Thoracic aorta (tissue), 2 donors: ENCODE data around the gene KRT16. TPM values are rescaled to one million over a fixed set of nuclear protein-coding genes. Genes with fewer than 3 reads are reported as not detected.
A peak's percentile ranks its signal among the peaks of the same experiment; 100 is the strongest.
"Not testable (repeated sequence)": the region's sequence is repeated elsewhere in the genome, so short reads cannot be mapped to it uniquely, and the experiment has no call there.

Experiments used
- ATAC-seq: fragments of 150-250 bp; one replicate; pipeline ENCODE4 v1.8.0; 2017; ENCODE audit warnings: low read depth; ENCODE audit not compliant: insufficient number of reproducible peaks, low FRiP score
- DNase-seq: peaks from one replicate; pipeline ENCODE4 v3.0.0-alpha.2; 2020; ENCODE audit warnings: low spot score
- H3K27ac ChIP-seq, 2 donors: fragments of 200-600 bp; sonication (generic); 1 replicate in 1 of 2; 2 replicates in 1 of 2; pipeline ENCODE4 v1.5.1; 2016; ENCODE audit warnings: mild to moderate bottlenecking in 2 of 2, moderate library complexity in 2 of 2
- H3K27me3 ChIP-seq: fragments of 200-600 bp; sonication (generic); replicated peaks from 2 replicates; pipeline ENCODE4 v1.6.0; 2016; ENCODE audit warnings: mild to moderate bottlenecking; ENCODE audit not compliant: insufficient read depth
- H3K36me3 ChIP-seq: fragments of 200-600 bp; sonication (generic); one replicate; pipeline ENCODE4 v1.5.1; 2016
- H3K4me1 ChIP-seq, 2 donors: fragments of 200-600 bp; sonication (generic); 1 replicate in 1 of 2; 2 replicates in 1 of 2; pipeline versions ENCODE4 v1.5.1 to v1.6.0; 2016; ENCODE audit warnings: low read depth in 2 of 2, mild to moderate bottlenecking in 1 of 2; ENCODE audit not compliant: control insufficient read depth in 1 of 2
- H3K4me3 ChIP-seq: fragments of 200-600 bp; sonication (generic); 2 replicates; pipeline ENCODE4 v1.5.1; 2016; ENCODE audit warnings: mild to moderate bottlenecking
- H3K9me3 ChIP-seq: fragments of 200-600 bp; sonication (generic); 2 replicates; pipeline ENCODE4 v1.5.1; 2016
- total RNA-seq, 2 donors: library from RNA; depleted of rRNA; stranded (reverse); fragments of >200 nt; gene quantifications; one replicate each; pipeline versions ENCODE4 v1.1.0 to v1.2.3, GENCODE V29; 2016
- TF ChIP-seq, protein P1 (sequence below): fragments of 200-600 bp; sonication (generic); IDR thresholded peaks from one replicate; pipeline ENCODE4 v1.5.1; 2019; ENCODE audit warnings: antibody characterized with exemption

KRT16 gene
- total RNA-seq, 2 donors from 2014 or later, result 6.5 to 16.8 TPM

DNA sequence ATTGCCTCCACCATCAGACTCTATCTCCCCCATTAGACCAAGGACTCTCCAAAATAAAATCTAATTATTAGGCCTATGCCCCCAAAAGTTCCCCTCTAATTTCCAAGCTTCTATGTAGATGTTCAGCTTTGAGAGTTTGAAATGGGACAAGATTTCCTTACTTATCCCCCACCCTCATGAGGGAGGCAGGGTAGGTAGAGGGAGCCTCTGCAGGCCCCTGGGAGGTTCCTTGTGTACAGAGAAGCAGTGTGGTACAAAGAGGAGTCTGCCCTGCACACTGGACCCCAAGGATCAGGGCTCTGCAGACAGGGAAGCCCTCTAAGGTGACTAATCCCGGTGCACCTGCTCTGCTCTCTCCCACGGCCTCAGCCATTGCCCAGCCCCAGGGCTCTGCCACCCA is 9.3 kb upstream of the KRT16 start:
- no peaks in the 10 kb centered on the region for H3K27me3 ChIP-seq
- H3K27ac ChIP-seq, result no peak overlapping the region
- H3K36me3 ChIP-seq, result no peaks in the 10 kb centered on the region
- DNase-seq, result no peak
- no peak overlapping the region for H3K4me3 ChIP-seq
- TF ChIP-seq, protein P1, sequence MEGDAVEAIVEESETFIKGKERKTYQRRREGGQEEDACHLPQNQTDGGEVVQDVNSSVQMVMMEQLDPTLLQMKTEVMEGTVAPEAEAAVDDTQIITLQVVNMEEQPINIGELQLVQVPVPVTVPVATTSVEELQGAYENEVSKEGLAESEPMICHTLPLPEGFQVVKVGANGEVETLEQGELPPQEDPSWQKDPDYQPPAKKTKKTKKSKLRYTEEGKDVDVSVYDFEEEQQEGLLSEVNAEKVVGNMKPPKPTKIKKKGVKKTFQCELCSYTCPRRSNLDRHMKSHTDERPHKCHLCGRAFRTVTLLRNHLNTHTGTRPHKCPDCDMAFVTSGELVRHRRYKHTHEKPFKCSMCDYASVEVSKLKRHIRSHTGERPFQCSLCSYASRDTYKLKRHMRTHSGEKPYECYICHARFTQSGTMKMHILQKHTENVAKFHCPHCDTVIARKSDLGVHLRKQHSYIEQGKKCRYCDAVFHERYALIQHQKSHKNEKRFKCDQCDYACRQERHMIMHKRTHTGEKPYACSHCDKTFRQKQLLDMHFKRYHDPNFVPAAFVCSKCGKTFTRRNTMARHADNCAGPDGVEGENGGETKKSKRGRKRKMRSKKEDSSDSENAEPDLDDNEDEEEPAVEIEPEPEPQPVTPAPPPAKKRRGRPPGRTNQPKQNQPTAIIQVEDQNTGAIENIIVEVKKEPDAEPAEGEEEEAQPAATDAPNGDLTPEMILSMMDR, result no peak
- ATAC-seq, result no peak
- no peaks in the 10 kb centered on the region for H3K9me3 ChIP-seq
- peaks cover 0 to 12% of the 10 kb centered on the region in 2 donors for H3K4me1 ChIP-seq

DNA sequence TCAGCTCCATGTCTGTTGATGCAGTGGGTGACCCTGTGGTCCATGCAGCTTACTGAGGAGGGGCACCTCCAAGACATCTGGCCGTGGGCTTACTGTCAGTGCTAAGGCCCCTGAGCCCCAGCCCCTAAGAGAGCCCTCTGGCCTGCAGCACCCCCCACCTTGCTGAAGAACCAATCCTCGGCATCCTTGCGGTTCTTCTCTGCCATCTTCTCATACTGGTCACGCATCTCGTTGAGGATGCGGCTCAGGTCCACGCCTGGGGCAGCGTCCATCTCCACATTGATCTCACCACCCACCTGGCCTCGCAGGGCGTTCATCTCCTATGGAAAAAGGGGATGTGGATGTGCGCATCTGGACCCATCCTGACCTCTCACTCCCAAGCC is 8.9 kb upstream of the KRT16 start:
- not testable (repeated sequence) for DNase-seq, ATAC-seq, H3K36me3 ChIP-seq, H3K9me3 ChIP-seq, H3K27me3 ChIP-seq, H3K4me3 ChIP-seq, H3K27ac ChIP-seq
- H3K4me1 ChIP-seq, result peaks cover 0 to 12% of the 10 kb centered on the region in 2 donors

- H3K27ac ChIP-seq, result no peak overlapping the region
- DNase-seq (no peak), ATAC-seq (no peak)
- H3K27me3 ChIP-seq, result no peaks in the 10 kb centered on the region
- TF ChIP-seq, protein P1, result peak; percentile 8
- no peaks in the 10 kb centered on the region for H3K9me3 ChIP-seq
- H3K36me3 ChIP-seq, result no peaks in the 10 kb centered on the region
- H3K4me1 ChIP-seq, result peaks cover 0 to 12% of the 10 kb centered on the region in 2 donors
- H3K4me3 ChIP-seq, result no peak overlapping the region
These were observed 8.2 kb upstream of the KRT16 start for GRCh38 chr17:41620583-41621434.

GRCh38 chr17:41619927-41620582 is 7.5 kb upstream of the KRT16 start:
- H3K9me3 ChIP-seq, ATAC-seq, DNase-seq, H3K36me3 ChIP-seq, H3K27ac ChIP-seq, H3K4me3 ChIP-seq, H3K27me3 ChIP-seq: not testable (repeated sequence)
- H3K4me1 ChIP-seq, result peaks cover 0 to 12% of the 10 kb centered on the region in 2 donors

DNA sequence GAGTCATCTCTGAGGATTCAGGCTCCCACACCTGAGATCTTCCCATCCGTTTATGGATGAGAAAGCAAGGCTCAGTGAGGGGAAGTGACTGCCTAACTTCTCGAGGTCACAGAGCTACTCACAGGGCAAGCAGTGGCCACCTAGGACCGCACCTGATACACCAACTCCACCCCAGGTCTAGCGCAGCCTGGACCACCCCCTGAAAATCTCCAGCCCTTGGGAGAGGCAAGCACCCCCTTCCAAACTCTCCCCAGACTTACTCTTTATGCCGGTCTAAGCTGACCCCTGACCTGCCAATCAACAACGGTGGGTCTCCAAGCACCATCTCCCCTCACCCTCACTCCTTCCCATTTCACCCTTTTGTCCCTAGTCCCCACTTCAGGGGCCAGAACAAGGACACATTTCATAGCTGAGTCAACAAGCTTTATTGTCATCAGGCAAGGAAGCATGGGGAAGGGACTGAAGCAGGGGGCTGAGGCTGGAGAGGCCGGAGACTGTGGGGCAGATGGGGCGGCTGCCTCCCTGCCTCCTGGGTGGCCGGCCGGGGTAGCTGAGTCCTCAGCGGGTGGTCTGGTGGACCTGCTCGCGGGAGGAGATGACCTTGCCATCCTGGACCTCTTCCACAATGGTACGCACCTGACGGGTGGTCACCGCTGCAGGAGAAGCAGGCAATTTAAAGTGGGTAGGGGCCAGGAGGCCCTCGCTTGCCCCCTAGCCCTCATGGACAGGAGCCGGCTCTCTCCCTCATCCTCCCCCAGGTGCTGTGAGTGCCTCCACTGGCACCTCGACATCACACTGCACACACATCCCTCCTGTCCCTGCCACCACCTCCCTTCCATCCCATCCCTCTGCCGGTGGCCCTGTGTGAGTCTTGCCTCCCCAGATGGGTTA is 6.7 kb upstream of the KRT16 start:
- ATAC-seq, result no peak
- no peak overlapping the region for H3K27ac ChIP-seq
- TF ChIP-seq, protein P1, result no peak
- no peaks in the 10 kb centered on the region for H3K27me3 ChIP-seq
- H3K4me1 ChIP-seq, result peaks cover 0 to 12% of the 10 kb centered on the region in 2 donors
- no peaks in the 10 kb centered on the region for H3K36me3 ChIP-seq
- no peak for DNase-seq
- no peaks in the 10 kb centered on the region for H3K9me3 ChIP-seq
- no peak overlapping the region for H3K4me3 ChIP-seq
